MM.1S (cell line): ENCODE measurements around the gene AP1G2.

Experiments
- EZH2 ChIP-seq: fragments of 300-600 bp; sonication (generic); optimal IDR thresholded peaks from 2 replicates; pipeline ENCODE3; 2017; ENCODE audit warnings: low read depth, mild to moderate bottlenecking, antibody characterized with exemption, low read length, mixed read lengths
- TF ChIP-seq, protein P1 (sequence below): fragments of 300-600 bp; sonication (generic); IDR thresholded peaks from 2 replicates; pipeline ENCODE4 v1.5.1; 2016; ENCODE audit warnings: antibody characterized with exemption, low read length, mixed read lengths

DNA sequence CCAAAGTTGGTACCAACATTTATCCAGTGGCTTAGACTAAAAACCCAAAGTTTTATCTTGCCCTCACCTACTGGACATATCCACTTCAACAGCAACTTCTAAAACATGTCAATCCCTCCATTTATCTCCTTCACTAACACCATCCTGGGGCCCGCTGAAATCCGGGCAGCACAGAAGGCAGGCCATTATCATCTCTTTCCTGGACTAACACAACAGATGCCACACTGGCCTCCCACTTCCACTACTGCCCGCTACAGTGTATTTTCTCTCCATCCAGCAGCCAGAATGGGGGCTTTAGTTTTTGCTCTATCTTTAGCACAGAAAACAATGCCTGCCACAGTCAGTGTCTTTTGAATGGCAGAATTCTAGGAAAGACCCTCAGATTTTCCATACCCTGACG lies 31.6 kb downstream of the AP1G2 start:
- TF ChIP-seq, protein P1, sequence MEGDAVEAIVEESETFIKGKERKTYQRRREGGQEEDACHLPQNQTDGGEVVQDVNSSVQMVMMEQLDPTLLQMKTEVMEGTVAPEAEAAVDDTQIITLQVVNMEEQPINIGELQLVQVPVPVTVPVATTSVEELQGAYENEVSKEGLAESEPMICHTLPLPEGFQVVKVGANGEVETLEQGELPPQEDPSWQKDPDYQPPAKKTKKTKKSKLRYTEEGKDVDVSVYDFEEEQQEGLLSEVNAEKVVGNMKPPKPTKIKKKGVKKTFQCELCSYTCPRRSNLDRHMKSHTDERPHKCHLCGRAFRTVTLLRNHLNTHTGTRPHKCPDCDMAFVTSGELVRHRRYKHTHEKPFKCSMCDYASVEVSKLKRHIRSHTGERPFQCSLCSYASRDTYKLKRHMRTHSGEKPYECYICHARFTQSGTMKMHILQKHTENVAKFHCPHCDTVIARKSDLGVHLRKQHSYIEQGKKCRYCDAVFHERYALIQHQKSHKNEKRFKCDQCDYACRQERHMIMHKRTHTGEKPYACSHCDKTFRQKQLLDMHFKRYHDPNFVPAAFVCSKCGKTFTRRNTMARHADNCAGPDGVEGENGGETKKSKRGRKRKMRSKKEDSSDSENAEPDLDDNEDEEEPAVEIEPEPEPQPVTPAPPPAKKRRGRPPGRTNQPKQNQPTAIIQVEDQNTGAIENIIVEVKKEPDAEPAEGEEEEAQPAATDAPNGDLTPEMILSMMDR, result no peak
- no peak for TF ChIP-seq EZH2
